K562 (cell line): ENCODE data around the gene NAT14. TPM values are rescaled to one million over a fixed set of nuclear protein-coding genes. Genes with fewer than 3 reads are reported as not detected.

Experiments
- REST ChIP-seq, 2 experiments: fragments of 450-650 bp; formaldehyde crosslinking in 1 of 2; IDR thresholded peaks; 2 replicates each; pipeline versions ENCODE4 v1.4.0 to v1.6.1; 2014 to 2020; ENCODE audit warnings: mild to moderate bottlenecking in 2 of 2, borderline replicate concordance in 1 of 2, low read depth in 1 of 2
- polyA plus RNA-seq, 8 experiments: library from polyadenylated mRNA; depleted of rRNA in 4 of 8; stranded (reverse) in 5 of 8; unstranded in 3 of 8; fragments of >200 nt; fragmentation: Nextera tagmentation in 2 of 8; fragmentation: Illumina TruSeq in 1 of 8; extraction: Ambion mirVana in 2 of 8; extraction: Trizol in 1 of 8; gene quantifications; 2 replicates each; pipeline versions ENCODE4 v1.2.1 to v1.2.3, GENCODE V29; 2011 to 2014; ENCODE audit warnings: inconsistent platforms in 1 of 8, missing spikeins in 1 of 8
- total RNA-seq, 7 experiments: library from RNA; depleted of rRNA in 6 of 7; stranded (reverse); fragments of >200 nt in 6 of 7; fragmentation: Illumina TruSeq in 2 of 7; extraction: Trizol in 2 of 7; gene quantifications; 2 replicates each; pipeline versions ENCODE4 v1.2.1 to v1.2.3, GENCODE V29; 2011 to 2021; ENCODE audit warnings: low replicate concordance in 1 of 7

NAT14 gene
- total and polyA plus RNA-seq, 9 of the 15 experiments (the other 6 are each of a cell fraction or from before 2014, with no cell fraction given), result 2.4 to 77.0 (median 26.7) TPM

- TF ChIP-seq REST (IDR thresholded peaks at IDR 0.05; ENCODE audit: borderline replicate concordance) (no peak), REST (CRISPR knock-in tag; IDR thresholded peaks at IDR 0.05; ENCODE audit: low read depth) (no peak)
Measured at GRCh38 chr19:55493645-55494171, 8.7 kb downstream of the NAT14 start (continued).
